SW 1271 (cell line): Measurements from ENCODE around the gene INTS1.

ENCODE experiments used
- DNase-seq, 2 experiments: peaks; one replicate each; lab custom pipeline; 2025; lab: John Stamatoyannopoulos, UW

The INTS1 gene

DNA sequence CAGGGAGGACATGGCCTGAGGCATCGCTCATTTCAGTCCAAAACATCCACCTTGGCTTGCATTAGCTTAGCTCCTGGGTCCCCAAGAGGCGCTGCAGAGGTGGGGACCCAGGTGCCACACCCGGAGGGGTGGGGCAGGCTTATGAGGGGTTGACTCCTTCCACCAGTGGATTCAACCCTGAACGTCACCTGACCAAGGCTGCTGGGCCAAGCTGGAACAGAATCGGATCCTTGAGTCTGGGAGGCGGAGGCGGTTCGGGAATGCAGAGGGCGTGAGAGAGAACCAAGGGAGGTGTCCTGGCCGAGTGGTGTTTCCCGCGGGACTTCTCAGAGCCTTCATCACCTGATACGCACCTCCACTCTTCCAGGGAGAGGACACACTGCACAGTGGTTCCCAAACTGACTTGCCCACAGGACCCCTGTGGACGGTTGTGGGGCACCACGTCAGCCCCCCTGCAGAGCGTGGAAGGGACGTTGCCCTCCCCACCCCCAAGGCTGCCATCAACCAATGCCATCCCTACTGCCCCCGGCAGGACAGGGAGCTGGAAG, 40.4 kb downstream of the INTS1 start:
- DNase-seq = no peak

DNA sequence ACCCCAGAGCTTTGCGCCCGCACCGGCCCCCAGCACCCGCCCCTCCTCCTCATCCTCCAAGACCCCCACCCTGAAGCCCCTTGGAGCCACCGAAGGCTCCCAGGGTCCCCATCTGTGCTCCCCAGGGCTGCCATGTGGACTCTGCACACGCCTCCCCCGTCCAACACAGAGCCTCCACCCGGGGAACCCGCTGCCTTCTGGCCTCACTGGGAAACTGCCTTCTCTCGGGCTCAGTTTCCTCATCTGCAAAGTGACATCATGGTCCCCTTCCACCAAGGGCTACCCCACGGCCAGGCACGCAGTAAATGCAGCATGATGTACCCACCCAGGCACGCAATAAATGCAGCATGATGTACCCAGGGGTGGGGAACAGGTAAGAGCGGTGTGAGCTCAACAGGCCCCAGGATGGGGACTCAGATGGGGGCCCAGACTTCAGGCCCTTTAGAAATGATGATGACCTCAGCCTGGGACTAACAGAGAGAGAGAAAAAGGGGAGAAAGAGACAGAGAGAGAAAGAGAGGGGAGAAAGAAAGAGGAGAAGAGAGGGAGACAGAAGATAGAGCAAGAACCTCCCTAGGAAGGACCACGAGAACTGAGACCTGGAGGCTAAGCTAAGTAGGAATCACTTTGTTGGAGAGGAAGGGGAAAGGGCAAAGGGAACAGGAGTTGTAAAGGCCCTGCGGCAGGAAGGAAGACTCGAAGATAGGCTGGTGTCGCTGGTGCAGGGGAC, 42.4 kb downstream of the INTS1 start:
- DNase-seq = no peak

DNA sequence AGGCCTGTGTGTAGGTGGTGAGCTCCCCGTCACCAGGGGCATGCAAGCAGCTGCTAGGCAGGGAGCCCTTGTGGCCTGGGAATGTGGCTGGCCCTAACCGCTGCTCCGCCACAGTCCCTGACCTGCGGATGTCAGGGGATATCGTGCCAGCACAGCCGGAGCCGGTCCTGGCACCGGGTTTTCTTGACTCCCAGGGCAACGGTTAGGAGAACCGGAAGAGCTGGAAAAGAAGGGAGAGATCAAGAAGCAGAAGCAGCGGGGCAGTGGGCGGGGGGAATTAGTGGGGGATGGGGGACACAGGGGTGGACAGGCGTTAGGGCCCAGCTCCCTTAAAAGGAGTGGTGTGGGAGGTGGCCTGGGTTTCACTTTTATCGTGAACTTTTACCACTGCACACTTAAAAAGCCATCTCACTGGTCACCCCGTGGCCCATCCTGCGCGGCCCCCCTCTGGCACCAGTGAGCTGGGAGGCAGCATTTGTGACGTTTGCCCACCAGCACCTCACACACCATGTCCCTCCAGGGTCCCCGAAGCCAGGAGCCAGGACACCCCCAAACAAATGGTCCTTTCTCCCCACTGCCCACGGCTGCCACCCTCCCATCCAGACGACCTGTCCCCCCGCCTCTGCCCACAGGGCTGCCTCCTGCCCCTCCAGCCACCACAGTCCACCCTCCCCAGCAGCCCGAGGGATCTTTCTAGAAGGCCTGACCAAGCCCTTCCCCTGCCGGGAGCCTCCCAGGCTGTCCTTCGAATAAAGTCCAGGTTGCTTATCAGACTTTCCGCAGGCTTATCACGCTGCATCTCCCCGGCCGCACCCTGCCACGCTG, 43.2 kb downstream of the INTS1 start:
- DNase-seq = no peak

DNA sequence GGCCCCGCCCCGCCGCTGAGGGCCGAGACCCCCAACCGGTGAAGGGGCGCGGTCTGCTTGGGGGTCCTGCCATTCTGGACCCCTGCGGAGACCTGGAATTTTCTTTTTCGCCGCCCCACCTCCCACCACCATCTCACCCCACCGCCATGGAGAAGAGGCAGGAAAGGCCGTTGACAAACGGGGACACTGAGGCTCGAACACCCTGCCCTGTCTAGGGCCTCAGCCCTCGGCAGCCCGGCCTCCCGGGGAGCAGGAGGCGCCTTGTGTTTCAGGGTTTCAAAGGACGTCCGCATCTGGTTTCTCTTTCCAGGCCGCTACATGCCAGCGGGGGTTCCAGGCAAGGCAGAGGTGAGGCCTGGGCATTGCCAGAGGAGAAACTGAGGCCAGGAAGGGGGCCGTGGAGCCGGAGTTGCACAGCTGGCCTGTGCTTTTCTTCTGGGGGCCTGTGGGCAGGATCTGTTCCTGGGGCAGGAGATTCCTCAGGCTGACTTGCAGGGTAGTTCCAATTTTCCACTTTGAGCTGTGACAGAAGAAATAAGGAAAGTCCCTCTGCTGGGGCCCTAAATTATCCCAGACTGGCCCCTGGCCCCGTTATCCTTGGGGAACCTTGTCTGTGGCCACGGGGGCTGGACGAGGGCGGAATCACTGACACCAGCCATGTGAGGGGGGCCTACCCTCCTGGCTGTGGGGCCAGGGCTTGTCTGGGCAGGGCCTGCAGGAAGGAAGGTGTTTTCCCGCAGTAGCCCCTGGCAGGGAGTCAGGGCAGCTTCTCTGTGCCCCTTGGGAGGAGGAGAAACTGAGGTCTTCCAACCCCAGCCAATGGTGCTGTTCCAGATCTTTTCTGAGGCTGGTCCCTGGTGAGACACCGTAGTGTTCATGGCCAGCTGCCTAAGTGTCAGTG, 44.0 kb downstream of the INTS1 start:
- DNase-seq = no peak

DNA sequence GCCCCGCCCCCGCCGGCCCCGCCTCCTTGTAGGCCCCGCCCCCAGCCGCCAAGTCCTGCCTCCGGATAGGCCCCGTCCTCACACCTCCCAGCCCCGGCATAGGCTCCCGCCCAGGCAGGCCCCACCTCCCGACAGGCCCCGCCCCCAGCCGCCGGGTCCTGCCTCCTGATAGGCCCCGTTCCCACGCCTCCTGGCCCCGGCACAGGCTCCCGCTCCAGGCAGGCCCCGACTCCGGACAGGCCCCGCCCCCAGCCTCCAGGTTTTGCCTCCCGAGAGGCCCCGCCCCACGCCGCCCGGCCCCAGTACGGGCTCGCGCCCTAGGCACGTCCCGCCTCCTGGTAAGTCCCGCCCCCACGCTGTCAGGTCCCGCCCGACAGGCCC, 44.7 kb downstream of the INTS1 start:
- DNase-seq = peak; percentile 95 to 96

DNA sequence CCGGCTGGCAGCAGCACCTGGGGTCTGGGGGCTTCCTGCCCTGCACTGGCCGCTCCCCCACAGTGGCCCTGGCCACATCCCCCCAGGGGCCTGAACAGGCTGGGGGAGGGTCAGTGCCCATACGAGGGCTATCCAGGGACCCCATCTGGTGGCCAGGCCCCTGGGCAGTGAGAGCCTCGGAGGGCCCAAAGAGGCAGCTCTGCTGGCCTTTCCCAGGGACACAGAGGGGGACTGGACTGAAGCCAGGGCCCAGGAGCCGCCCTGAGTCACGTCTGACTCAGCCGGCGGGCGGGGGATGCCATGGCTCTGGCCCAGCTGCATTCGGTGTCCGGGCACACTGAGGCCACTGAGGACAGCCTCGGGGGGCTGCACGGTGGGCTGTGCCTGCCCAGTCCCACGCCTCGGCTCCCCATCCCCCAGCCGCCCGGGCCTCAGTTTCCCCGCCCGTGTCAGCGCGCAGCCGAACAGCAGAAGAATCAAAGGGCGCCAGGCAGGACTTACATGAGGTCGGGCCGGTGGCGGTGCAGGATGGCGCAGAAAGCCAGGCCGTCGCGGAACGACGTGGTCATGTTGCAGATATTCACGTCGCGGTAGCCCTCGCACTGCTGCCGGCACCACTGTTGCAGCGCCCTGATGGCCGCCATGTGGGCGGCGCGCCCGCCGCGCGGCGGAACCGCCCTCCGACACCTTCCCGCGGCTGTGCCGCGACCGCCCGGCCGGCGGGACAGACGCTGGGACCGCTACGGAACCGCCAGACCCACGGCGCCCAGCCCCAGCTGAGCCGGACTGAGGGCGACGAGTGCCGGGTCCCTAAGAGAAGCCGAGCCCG, 45.3 kb downstream of the INTS1 start, which contains the start of gene MICALL2:
Gene MICALL2, minus strand, starts transcription at position 788 of the 829 bp plus-strand sequence. Its CDS starts 144 bp downstream, at position 644.
- peak; percentile 46 to 74 for DNase-seq

DNA sequence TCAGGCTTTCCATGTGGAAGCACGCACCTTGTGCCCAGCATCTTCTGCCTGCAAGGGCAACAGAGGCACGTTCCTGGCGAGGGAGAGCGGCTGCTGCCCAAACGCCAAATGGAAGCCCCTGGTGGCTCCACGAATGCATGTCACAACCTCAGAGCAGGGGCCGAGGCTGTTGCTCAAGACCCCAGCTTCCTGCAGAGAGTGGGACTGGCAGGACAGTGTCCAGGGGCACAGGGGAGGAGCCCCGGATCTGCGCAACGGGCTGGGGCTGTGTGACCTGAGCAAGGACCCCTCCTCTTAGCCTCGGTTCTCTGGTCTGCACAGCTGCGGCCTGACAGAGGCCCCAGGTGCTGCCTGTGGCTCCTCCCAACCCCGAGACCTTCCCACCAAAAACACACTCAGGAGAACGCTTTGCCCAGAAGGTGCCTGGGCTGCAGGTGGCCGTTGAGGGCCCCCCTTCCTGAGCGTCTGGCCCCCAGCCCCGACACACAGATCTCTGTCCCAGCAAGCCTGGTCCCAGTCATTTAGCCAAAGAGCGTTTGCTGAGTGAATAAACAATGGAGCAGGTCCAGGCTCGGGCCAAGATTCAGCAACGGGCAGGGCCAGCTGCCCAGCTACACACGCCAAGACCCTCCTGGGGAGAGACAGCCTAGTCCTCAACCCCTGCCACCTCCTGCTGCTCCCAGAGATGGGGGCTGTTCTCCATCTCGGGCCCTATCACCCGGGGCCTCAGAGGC, 46.1 kb downstream of the INTS1 start:
- no peak for DNase-seq

DNA sequence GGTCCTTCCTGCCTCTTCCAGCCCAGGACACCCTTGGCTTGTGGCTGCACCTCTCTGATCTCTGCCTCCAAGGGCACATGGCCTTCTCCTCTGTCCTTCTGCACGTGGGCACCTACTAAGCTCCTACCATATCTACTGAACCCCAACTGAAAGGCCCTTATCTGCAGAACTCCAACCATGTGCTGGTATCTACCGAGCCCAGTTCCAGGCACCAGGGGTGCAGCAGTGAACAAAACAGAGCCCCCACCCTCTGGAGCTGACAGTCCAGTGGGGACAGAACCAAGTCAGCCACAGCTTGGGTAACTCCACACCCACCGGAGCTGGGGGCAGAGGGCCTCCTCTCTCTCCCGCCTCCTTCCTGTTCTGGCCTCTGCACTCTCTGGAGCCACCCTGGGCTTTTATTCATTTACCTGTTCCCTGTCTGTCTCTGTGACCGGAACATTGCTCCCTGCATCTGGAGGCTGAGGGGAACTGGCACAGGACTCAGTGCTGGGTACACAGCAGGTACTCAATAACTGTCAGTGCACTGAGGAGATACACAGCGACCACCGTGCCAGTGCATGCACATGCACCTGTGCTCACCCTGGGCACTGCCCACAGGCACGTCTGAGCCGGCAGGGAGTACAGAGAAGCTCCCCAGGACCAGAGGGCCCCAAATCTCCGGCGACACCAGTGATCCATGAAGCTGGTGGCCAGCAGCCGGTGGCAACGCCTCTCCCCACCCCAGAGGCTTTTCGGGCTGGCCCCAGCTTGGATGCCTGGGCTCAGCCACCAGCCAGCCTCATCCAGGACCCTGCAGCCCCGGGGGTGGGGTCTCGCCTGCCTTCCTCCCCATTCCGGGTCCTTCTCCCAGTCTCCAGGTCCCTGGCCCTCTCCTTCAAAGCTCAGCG, 46.9 kb downstream of the INTS1 start:
- DNase-seq = no peak

DNA sequence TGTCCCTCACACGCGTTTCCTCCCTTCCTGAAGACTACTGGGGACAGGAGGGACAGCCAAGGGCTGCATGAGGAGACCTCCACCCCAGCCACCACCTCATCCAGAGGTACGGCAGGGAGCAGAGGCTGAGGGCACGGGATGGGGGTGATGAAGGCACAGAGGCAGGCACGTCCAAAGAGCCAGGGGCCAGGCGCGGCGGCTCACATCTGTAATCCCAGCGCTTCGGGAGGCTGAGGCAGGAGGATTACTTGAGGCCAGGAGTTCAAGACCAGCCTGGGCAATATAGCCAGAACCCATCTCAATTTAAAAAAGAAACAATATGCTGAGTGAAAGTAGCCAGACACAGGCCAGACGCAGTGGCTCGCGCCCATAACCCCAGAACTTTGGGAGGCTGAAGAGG, 48.2 kb downstream of the INTS1 start:
- no peak for DNase-seq

DNA sequence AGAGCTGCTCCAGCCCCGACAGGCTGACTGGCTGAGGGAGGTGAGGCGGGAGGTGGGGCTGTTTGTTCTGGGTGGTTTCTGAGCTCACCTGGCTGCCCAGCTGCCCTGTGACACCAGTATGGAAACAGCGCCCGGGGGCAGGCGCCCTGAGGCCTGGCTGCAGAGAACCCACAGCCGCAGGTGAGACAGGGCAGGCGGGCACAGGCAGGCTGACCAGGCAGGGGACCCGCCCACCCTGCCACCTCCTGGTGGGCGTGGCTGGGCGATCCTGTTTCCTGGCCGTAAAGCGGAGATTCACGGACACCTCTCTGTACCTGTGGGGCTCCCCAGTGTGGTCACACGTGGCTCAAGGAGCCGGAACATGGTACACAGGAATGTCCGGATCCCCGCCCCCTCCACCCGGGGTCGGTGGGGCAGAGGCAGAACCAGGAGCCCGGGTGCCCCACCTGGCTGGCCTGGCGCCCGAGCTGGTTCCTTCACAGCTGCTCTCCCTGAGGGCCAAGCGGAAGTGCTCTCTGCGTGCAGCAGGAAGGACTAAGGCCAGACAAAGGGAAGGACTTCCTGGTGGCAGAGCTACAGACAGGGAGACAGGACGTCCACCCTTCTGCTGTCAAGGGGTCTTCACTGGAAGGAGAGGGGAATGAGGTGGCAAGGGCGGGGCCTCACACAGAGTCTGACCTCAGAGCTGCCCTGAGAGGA, 48.8 kb downstream of the INTS1 start:
- DNase-seq = no peak

DNA sequence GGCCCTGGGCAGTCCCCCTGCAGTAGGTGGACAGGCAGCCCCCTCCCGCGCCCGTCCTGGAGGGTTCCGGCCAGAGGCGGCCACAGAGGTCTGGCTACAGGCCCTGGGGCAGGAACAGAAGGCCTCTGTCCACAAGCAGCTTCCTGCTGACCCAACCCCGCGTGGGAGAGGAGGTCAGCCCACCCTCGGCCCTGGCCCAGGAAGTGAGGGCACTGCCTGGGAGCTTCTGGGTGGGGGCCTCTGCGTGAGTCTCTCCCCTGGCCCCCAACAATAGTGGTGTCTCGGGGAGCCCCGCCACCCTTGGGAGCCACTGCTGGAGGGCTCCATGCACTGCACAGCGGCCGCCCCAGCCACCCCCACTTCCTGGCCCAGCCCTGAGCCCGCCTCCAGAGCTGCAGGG, 49.6 kb downstream of the INTS1 start:
- no peak for DNase-seq

DNA sequence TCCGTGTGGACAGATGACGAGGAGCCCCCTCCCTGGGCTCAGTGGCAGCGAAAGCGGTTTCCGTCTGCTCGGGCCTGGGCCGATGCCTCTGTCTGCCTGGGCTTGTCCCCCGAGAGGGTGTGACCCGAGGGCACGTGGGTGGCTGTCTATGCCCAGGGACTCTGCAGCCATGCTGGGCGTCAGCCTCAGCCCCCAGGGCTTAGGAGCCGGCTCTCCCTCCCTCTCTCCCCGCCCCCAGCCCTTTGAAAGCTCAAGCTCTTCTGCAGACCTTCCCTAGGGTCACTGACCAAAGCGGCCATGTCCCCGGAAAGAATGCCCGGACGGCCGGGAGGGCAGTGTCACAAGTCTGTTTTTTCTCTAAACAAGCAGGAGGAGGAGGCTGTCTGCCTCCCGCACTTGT, 52.0 kb downstream of the INTS1 start:
- no peak for DNase-seq

DNA sequence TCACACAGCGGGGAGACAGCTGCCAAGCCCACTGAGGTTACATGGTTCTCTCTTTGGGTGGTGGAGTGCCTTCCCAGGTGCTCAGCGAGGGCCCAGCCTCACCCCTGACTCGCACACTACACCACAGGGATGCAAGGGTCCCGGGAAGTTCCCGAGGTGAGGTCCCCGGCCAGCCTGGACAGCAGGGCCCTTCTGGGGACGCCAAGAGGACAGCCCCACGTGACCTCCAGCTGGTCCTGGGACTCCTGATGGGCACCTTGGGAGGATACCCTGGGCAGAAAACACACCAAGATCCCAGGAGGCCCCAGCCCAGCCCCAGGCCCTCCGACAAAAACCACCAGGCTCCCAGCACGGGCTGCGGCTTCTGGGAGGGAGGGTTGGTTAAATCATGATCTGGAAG, 53.2 kb downstream of the INTS1 start:
- no peak for DNase-seq

DNA sequence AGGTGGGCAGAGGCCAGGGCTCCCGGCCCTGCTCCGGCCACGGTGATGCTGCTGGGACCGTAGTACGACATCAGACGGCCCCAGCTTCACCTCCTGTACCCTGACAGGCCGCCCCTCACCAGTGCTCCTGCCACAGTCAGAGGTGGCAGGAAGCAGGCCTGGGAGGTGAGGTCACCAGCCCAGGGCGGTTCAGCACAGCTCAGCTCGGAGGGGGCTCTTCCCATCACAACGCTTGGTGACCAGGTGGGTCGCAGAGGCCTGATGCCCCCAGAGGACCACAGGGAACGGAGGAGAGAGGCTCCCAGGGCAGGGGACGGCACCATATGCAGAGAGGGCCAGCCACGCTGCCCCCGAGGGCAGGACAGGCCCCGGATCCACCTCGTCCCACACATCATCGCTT, 53.8 kb downstream of the INTS1 start:
- no peak for DNase-seq

DNA sequence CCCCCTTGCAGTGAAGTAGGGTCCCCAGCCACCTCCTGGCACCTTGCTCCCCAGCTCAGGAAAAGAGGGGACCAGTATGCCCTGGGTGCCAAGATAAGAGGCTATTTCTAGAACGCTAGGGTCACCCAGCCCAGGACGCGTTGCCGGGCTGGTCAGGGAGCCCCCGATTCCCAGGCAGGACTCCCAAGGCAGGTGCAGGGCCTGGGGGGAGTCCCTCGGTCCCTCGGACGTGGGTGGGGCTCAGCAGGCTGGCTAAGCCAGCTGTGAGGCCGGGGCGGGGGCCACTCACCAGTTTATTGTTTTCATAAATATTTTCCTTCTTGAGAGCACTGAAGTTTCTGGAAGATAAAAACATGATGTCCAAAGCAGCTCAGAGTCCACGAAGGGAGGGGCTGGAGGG, 54.2 kb downstream of the INTS1 start:
- DNase-seq = no peak

DNA sequence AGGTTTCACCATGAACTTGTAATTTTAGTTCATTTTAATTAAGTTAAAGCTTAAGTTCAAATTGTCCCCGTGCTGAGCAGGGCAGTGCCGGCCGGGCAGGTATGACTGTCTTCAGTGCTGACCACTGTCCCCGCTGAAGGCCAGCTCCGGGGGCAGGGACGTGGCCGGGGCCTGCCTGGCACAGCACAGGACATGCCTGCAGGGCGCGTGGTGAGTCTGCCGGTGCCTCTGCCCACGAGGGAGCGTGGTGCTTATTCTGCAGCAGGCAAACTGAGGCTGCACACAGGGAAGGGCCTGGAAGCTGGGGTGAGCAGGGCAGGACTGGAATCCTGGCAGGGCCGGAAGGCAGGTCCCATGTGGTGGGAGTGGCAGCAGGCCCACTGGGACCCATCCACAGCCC, 54.7 kb downstream of the INTS1 start:
- no peak for DNase-seq

DNA sequence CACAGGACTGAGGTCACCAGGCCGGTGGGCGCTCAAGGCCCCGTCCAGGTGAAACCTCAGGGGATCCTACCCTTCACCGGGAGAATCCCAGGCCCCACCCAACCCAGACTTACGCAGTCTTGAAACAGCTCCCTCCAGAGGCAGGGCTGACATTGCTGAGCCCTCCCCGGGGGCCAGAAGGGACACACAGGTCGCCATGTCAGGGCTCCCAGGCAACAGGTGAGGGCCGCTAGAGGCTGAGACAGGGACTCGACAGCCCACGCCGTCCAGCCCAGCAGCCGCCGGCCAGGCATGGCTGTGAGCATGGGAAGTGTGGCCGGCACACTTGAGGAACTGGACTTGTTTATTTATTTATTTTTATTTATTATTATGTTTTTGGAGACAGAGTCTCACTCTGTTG, 55.2 kb downstream of the INTS1 start:
- no peak for DNase-seq

DNA sequence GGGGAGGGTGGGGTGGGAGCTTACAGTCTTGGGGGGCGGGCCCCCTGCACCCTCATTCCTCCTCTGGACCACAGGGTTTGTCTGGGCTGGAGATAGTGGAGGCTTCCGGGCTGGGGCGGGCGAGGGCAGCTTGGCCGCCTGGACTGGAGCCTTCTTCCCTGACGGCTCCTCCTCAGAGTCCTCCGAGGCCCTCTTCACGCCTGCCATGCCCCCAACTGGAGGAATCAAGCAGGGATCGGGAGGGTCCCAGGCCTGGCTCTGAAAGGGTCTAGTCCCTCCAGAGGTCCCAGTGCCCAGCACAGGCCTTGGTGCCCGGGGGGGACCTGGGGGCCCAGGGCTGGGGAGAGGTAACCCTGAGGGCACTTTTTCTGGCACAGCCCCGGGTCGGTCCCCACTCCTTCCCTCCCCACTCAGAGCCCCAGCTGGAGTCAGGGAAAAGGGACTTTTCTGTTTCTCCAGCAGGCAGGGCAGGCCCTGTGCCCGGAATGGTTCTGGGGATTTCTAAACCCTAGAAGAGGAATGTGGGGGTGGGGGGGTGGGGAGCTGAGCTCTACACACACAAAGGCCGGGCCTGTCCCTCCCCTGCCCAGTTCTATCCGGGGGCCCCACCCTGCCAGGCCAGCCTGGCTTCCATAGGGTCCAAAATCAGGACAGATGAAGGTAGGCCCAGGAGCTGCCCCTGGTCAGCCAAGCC, 56.5 kb downstream of the INTS1 start:
- DNase-seq = no peak
